ENCODE results near the gene TBKBP1.

Gene TBKBP1

DNA sequence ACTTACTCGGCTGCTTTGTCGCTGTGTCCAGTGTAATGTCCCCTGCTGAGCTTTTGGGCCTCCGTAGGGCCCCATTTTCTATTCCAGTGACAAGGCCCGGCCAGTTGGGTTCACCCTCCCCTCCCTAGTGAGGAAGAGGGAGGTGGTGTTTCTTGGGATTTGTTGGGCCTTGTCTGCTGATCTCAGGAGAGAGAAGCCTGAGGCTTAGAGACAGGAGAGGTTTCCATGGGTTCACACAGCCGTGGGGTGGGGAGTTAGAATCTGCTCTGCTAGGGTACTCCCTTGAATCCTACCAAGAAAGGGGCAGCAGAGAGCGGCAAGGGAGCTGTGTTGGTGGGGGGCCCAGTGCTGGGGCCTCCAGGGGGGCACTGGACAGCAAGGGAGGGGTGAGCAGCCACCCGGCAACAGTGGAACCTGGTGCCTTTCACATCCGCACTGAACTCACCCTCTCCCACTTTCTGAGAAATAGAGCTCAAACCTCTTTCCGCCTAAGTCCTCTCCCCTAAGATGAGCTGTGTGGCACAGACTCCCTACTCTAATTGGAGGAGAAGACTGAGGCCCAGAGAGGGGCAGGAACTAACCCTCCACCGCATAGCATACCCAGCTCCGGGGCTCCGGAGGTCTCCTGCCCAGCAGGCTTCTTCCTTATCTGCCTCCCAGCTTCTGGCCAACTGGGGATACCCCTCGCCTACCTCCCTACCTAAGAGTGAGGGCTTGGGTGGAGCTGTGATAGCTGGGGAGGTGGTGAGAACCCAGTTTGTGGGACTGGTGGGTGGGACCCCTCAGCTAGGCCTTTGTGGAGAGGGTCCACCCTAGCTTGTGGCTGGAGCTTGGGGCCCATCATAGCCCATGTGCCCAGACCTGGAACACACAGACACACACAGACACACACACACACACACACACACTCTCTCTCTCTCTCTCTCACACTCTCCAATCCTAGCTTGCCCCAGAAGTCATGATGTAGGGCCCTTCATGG, 6.8 kb downstream of the TBKBP1 start:
- no peak for DNase-seq

DNA sequence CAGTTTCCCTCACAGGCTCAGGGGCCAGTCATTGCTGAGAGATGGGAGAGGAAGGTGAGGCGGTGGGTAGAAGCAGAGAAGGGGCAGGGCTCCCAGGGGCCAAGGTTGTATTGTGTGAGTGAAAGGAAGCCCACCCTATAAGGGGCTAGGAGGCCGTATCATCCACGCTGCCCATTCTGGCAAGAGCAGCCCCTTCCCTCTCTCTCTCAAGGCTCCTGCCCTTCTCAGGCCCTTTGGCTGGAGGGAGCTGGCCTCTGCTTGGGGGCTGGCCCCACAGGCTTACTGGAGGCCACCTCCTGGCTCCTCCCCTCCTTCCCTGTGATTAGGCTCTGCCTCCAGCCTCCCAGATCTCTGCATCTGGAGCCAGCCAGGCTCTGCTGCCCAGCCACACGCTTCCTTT, 7.6 kb downstream of the TBKBP1 start:
- no peak for DNase-seq

GRCh38 chr17:47702391-47702995, 8.5 kb downstream of the TBKBP1 start:
- DNase-seq = no peak

- no peak for DNase-seq
Measured at GRCh38 chr17:47703191-47703591, 9.2 kb downstream of the TBKBP1 start.

DNA sequence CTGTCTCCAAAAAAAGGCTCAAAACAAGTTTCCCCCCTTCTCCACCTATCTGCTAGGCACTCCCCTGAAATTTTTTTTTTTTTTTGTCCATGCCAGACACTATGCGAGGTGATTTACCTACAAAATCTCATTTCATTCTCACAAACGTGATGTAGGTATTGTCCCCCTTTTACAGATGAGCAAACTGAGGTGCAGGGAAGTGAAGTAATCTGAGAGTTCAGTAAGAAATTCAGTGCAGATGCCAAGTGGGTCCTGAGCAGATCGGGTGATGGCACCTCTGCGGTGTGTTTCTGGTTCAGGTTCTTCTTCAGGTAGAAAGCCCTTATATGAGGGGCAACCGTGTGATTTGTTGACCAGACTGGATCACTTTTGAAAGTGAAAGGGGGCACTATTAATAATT, 9.7 kb downstream of the TBKBP1 start:
- no peak for DNase-seq

GRCh38 chr17:47704116-47704515, 10.2 kb downstream of the TBKBP1 start:
- no peak for DNase-seq

GRCh38 chr17:47704736-47705135, 10.8 kb downstream of the TBKBP1 start:
- DNase-seq = no peak

- no peak for DNase-seq
Measured at GRCh38 chr17:47705536-47706530, 11.9 kb downstream of the TBKBP1 start.

DNA sequence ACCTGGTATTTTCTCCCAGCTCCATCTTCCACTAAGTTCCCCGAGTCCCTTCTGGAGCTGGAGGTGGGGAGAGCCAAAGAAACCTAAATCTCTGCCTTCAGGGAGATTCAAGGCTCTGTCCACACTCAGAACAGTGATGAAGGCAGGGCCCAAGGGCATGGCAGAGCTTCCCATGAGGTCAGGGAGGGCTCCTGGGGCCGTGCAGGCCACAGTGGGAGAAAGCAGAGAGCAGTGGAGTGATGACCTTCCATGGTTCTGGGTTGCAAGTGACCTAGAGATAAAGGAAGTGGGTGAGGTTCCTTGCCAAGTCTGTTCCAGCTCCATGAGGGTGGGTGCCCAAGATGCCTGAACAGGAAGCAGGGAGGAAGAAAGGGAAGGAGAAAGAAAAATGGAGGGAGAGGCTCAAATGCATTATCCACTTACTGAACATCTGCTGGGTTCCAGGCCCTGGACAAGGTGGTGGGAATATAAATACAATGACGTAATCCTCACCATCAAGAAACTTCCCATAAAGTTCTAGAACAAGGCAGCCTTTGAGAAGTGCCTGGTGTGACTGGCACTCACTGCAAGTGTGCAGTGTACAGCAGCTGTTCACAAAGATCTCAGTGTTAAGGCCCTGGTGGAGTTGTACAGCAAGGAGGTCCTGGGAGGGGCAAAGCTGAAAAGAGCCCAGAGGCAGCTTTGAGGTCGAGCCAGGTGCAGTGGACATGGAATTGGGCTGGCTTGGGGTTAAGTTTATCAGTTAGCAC, 13.3 kb downstream of the TBKBP1 start:
- no peak for DNase-seq

- DNase-seq = no peak
Measured at GRCh38 chr17:47707884-47708283, 13.9 kb downstream of the TBKBP1 start.

GRCh38 chr17:47708312-47708863, 14.4 kb downstream of the TBKBP1 start:
- no peak for DNase-seq

GRCh38 chr17:47708864-47709541, 15.0 kb downstream of the TBKBP1 start:
- DNase-seq = no peak

DNA sequence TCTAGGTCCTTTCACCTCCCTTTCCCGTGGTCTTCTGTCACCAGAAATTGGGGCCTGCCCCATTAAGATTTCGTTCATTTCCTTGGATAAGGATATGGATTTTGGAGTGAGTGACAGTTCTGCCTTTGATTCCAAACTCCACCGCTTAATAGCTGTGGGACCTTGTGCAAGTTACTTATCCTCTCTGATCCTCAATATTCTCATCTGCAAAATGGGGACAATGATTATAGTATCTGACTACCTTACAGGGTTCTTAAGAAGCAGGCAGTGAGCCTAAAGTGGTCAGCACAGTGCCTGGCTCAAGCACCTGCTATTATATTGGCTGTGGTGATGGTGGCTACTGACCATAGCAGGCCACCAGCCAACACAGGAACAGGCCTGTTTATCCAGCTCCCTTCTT, 15.6 kb downstream of the TBKBP1 start:
- DNase-seq = no peak

GRCh38 chr17:47711366-47712099, 17.6 kb downstream of the TBKBP1 start:
- DNase-seq = no peak

DNA sequence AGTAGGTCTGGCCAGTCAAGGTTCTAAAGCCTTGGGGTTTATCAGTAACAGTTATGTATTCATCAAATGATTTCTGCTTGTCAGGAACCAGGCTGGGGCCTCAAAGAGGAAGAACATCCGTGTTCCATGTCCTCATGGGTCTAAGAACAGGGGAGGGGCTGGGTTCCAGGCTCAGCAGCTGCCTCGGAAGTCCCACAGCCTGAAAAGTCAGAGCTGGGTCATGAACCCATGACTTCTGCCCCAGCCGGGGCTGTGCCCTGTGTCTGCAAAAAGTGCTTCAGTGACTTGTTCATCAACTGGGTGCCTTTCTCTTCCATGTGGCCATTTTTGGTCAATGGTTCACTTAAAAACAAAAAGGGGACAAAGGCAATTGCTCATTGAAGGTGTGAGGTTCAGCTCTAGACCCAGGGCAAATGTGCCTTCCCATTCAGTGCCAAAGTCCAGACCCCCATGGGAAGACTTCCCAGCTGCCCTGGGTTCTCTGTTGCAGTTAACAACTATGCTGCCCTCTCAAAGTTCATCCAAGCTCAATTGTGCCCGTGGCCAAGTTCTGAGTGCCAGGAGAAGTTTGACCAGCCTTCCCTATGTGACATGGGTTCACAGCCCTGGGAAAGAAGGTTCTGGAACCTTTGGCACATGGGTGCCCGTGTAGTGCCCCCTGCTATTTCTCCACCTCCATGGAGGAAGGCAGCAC, 18.5 kb downstream of the TBKBP1 start:
- DNase-seq = no peak

- DNase-seq = peak in 1 of 2 experiments; percentile 21
Measured at GRCh38 chr17:47713980-47714700, 20.2 kb downstream of the TBKBP1 start.

- no peak for DNase-seq
Measured at GRCh38 chr17:47714773-47715396, 20.9 kb downstream of the TBKBP1 start.

DNA sequence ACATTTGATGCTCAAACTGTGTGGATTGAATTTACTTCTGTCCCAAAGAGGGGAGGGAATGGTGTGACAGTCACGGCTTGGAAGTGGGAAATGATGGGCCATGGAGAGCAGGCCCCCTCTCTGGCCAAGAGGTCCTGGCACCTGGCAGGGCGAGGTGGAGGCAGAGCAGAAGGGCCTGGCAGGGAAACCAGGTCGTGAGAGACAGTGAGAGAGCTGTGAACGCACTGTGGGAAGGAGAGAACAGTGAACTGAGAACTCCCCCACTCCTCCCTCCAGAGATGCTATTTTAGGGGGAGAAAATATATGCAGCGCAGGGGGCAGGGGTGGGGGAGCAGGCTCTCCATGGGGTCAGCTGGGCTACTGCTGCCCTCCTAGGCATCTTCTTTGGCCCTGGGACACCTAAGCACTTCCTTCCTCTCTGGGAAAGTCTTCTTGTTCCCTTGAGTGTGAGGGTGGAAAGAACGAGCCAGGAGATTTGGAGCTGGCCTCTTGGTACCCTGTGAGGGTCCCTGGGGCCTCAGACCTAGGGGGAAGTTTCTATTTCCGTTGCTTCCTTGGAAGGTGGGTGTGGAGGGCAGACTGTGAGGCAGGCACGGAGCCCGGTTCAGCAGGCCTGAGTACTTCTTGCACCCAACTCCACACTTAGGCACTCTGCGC, 21.8 kb downstream of the TBKBP1 start:
- DNase-seq = no peak
